Measurements from ENCODE around the gene HMCN2.

GRCh38 chr9:130458804-130459067 lies 193.2 kb downstream of the HMCN2 start:
- no peak for TF ChIP-seq CTCF (IDR thresholded peaks at IDR 0.05)
- TF ChIP-seq REST (IDR thresholded peaks at IDR 0.05), result no peak
- TF ChIP-seq ESRRA (IDR thresholded peaks at IDR 0.05; ENCODE audit: borderline replicate concordance, low read length), result no peak
- TF ChIP-seq RCOR1 (IDR thresholded peaks at IDR 0.05; ENCODE audit: low read depth, low read length), result no peak
- TF ChIP-seq PHF8 (IDR thresholded peaks at IDR 0.05; ENCODE audit: borderline replicate concordance, low read depth), result no peak
- TF ChIP-seq TP53 (CRISPR knock-in tag; IDR thresholded peaks at IDR 0.05), result no peak
- TF ChIP-seq MAX (IDR thresholded peaks at IDR 0.05), result no peak
- TF ChIP-seq CEBPB (IDR thresholded peaks at IDR 0.05), result no peak
- TF ChIP-seq BCL3 (IDR thresholded peaks at IDR 0.05), result no peak
- TF ChIP-seq CBX2 (IDR thresholded peaks at IDR 0.05; ENCODE audit: borderline replicate concordance, low read depth), result no peak
- no peak for TF ChIP-seq BHLHE40 (IDR thresholded peaks at IDR 0.05; ENCODE audit: low read depth, low read length)
- no peak for TF ChIP-seq PBX3 (IDR thresholded peaks at IDR 0.05)
